PC-9 (cell line): ENCODE data around the gene FDXACB1. TPM values are rescaled to one million over a fixed set of nuclear protein-coding genes. Genes with fewer than 3 reads are reported as not detected.

Experiments
- BruUV-seq: library from RNA; stranded (reverse); fragments of 400-500 nt; replicated peaks from 2 replicates; lab custom pipeline; 2021; lab: Mats Ljungman, UMichigan
- CTCF ChIA-PET: fragments of 300-600 bp; sonication (Branson Sonifier 250); formaldehyde crosslinking; loops from one replicate; lab custom pipeline; 2022; ENCODE audit warnings: antibody characterized with exemption; lab: Charles Lee
- POLR2A ChIA-PET: fragments of 300-600 bp; sonication (Branson Sonifier 250); formaldehyde crosslinking; loops from one replicate; lab custom pipeline; 2022; ENCODE audit warnings: antibody characterized with exemption; ENCODE audit not compliant: unreplicated experiment; lab: Charles Lee
- DNase-seq, 2 experiments: peaks; one replicate each; pipeline versions ENCODE4 v3.0.0 to v3.0.0-alpha.2; 2015 to 2022; ENCODE audit warnings: mixed read lengths in 1 of 2
- H2AFZ ChIP-seq: fragments of 200-600 bp; sonication (generic); 2 replicates; pipeline ENCODE4 v1.8.1; 2017; ENCODE audit warnings: antibody characterized with exemption
- H3F3A ChIP-seq: fragments of 200-600 bp; sonication (generic); 2 replicates; pipeline ENCODE4 v1.8.1; 2017; ENCODE audit warnings: antibody characterized with exemption, mild to moderate bottlenecking, low read depth; ENCODE audit not compliant: insufficient read depth
- H3K27ac ChIP-seq: fragments of 200-600 bp; sonication (generic); 2 replicates; pipeline ENCODE4 v1.6.1; 2016; ENCODE audit warnings: mixed run types
- H3K27me3 ChIP-seq: fragments of 200-600 bp; sonication (generic); 2 replicates; pipeline ENCODE4 v1.6.1; 2016; ENCODE audit warnings: low read depth, mixed run types; ENCODE audit not compliant: insufficient read depth
- H3K36me3 ChIP-seq: fragments of 200-600 bp; sonication (generic); 2 replicates; pipeline ENCODE4 v1.6.1; 2016; ENCODE audit warnings: low read depth, mixed run types
- H3K4me1 ChIP-seq: fragments of 200-600 bp; sonication (generic); replicated peaks from 2 replicates; pipeline ENCODE4 v1.6.1; 2016; ENCODE audit warnings: mixed run types; ENCODE audit not compliant: insufficient read depth
- H3K4me2 ChIP-seq: fragments of 200-600 bp; sonication (generic); 2 replicates; pipeline ENCODE4 v1.6.1; 2017; ENCODE audit warnings: mixed run types
- H3K4me3 ChIP-seq: fragments of 200-600 bp; sonication (generic); 2 replicates; pipeline ENCODE4 v1.6.1; 2016; ENCODE audit warnings: mixed run types
- H3K79me2 ChIP-seq: fragments of 200-600 bp; sonication (generic); 2 replicates; pipeline ENCODE4 v1.6.1; 2017; ENCODE audit warnings: low read depth, mixed run types
- H3K9me2 ChIP-seq: fragments of 200-600 bp; sonication (generic); 2 replicates; pipeline ENCODE4 v1.8.1; 2017; ENCODE audit warnings: mild to moderate bottlenecking; ENCODE audit not compliant: insufficient read depth
- H3K9me3 ChIP-seq: fragments of 200-600 bp; sonication (generic); 2 replicates; pipeline ENCODE4 v1.8.1; 2016; ENCODE audit warnings: low read depth; ENCODE audit not compliant: insufficient read depth
- H4K20me1 ChIP-seq: fragments of 200-600 bp; sonication (generic); 2 replicates; pipeline ENCODE4 v1.8.1; 2017; ENCODE audit not compliant: insufficient read depth
- CTCF ChIP-seq: fragments of 200-600 bp; sonication (generic); conservative IDR thresholded peaks from 2 replicates; pipeline ENCODE4 v1.6.1; 2017; ENCODE audit warnings: mixed run types, antibody characterized with exemption, mild to moderate bottlenecking, moderate library complexity
- EZH2 ChIP-seq: fragments of 200-600 bp; sonication (generic); IDR thresholded peaks from 2 replicates; pipeline ENCODE4 v1.8.0; 2017; ENCODE audit warnings: antibody characterized with exemption, low read depth
- intact Hi-C: fragments of 100-400 bp; cut with micrococcal nuclease; formaldehyde crosslinking; loops from one replicate; pipeline ENCODE4 v1.10.0; 2022; ENCODE audit not compliant: unreplicated experiment
- total RNA-seq: library from RNA; stranded (reverse); gene quantifications from 2 replicates; pipeline ENCODE4 v1.2.3, GENCODE V29; 2021

Gene FDXACB1
- total RNA-seq, 1 experiment from 2014 or later = 2.2 TPM

GRCh38 chr11:111922803-111923202, 43.8 kb upstream of the FDXACB1 start:
- Histone ChIP-seq H3F3A (peaks cover 42% of the 10 kb centered on the region), H3K9me2 (no peaks in the 10 kb centered on the region), H3K4me2 (peak overlapping the region; percentile 24), H3K27me3 (no peaks in the 10 kb centered on the region), H3K79me2 (no peaks in the 10 kb centered on the region), H2AFZ (peak overlapping the region; percentile 36; the same call in 1 of the 2 replicates), H3K36me3 (no peaks in the 10 kb centered on the region), H3K9me3 (no peaks in the 10 kb centered on the region), H3K27ac (peak overlapping the region; percentile 30), H3K4me3 (no peak overlapping the region), H4K20me1 (no peaks in the 10 kb centered on the region), H3K4me1 (peaks cover 49% of the 10 kb centered on the region)
- no TSS peak for BruUV-seq
- peak in 1 of 2 experiments; percentile 60 for DNase-seq
- TF ChIP-seq CTCF (no peak), EZH2 (no peak)
- CTCF ChIA-PET = no interaction called here
- intact Hi-C loops = no loop called here
- POLR2A ChIA-PET = no interaction called here

GRCh38 chr11:111921541-111922230, 42.7 kb upstream of the FDXACB1 start:
- BruUV-seq = no TSS peak
- no peak for DNase-seq
- Histone ChIP-seq H4K20me1 (no peaks in the 10 kb centered on the region), H3K27ac (no peak overlapping the region), H3K27me3 (no peaks in the 10 kb centered on the region), H3K36me3 (no peaks in the 10 kb centered on the region), H3K9me2 (peaks cover 3% of the 10 kb centered on the region; the same call in 1 of the 2 replicates), H3F3A (peaks cover 38% of the 10 kb centered on the region), H3K9me3 (no peaks in the 10 kb centered on the region), H3K4me3 (no peak overlapping the region), H3K4me1 (peaks cover 46% of the 10 kb centered on the region), H2AFZ (no peak overlapping the region), H3K4me2 (no peak overlapping the region), H3K79me2 (no peaks in the 10 kb centered on the region)
- POLR2A ChIA-PET = no interaction called here
- CTCF ChIA-PET = no interaction called here
- TF ChIP-seq EZH2 (no peak), CTCF (no peak)
- intact Hi-C loops = no loop called here

GRCh38 chr11:111920908-111921307, 41.9 kb upstream of the FDXACB1 start:
- Histone ChIP-seq H3K36me3 (no peaks in the 10 kb centered on the region), H3K79me2 (no peaks in the 10 kb centered on the region), H3F3A (peaks cover 38% of the 10 kb centered on the region), H3K9me2 (peaks cover 3% of the 10 kb centered on the region; the same call in 1 of the 2 replicates), H3K4me2 (no peak overlapping the region), H4K20me1 (no peaks in the 10 kb centered on the region), H2AFZ (no peak overlapping the region), H3K27ac (no peak overlapping the region), H3K4me3 (no peak overlapping the region), H3K9me3 (no peaks in the 10 kb centered on the region), H3K4me1 (peaks cover 39% of the 10 kb centered on the region), H3K27me3 (no peaks in the 10 kb centered on the region)
- ChIA-PET POLR2A (no interaction called here), CTCF (no interaction called here)
- intact Hi-C loops = no loop called here
- BruUV-seq = no TSS peak
- DNase-seq = no peak
- TF ChIP-seq EZH2 = no peak
- TF ChIP-seq CTCF = no peak
